Pons (tissue), 1 donor: ENCODE results near the gene RNF11.
A peak's percentile ranks its signal among the peaks of the same experiment; 100 is the strongest.

Source experiments
- DNase-seq: peaks from one replicate; pipeline ENCODE4 v3.0.0-alpha.2; 2016; ENCODE audit warnings: low spot score

The RNF11 gene

DNA sequence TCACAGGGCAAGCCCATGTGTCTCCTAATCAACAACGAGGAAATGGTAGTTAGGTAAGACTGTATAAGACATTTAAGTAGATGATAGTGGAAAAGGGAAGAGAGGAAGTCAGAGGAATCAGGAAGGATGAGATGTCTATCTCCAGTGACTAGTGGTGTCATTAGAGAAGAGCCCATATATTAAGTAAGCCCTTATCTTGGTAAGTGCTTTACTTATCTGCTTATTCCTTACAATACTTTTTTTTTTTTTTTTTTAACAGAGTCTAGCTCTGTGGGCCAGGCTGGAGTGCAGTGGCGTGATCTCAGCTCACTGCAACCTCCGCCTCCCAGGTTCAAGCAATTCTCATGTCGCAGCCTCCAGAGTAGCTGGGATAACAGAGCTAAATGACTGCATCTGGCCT, 29.5 kb downstream of the RNF11 start:
- DNase-seq: no peak

DNA sequence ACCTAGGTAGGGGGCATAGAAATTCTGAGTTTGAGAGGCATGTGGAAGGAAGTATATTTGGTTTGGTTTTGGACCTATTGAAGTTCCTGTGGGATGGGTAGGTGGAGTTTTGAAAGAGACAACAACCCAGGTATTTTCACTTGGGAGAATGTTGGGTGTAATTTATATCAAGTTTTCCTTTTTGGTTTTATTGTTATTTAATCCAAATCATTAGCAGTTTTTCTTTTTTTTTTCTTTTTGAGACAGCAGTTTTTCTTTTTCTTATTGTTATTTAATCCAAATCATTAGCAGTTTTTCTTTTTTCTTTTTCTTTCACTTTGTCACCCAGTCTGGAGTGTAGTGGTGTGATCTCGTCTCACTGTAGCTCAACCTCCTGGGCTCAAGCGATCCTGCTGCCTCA, 30.1 kb downstream of the RNF11 start:
- no peak for DNase-seq

DNA sequence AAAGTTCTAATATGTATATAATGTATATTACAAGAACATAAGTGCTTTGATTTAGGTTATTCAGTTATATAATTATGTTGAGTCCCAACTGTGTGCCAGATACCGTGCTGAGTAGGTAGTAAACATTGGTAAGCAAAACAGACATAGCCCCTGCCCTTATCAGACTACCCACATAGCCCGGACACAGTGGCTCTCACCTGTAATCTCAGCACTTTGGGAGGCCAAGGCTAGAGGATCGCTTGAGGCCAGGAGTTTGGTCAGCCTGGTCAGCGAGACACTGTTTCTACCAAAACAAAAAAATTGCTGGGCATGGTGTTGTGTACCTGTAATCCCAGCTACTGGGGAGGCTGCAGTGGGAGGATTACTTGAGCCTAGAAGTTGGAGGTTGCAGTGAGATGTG, 30.7 kb downstream of the RNF11 start:
- DNase-seq: no peak

DNA sequence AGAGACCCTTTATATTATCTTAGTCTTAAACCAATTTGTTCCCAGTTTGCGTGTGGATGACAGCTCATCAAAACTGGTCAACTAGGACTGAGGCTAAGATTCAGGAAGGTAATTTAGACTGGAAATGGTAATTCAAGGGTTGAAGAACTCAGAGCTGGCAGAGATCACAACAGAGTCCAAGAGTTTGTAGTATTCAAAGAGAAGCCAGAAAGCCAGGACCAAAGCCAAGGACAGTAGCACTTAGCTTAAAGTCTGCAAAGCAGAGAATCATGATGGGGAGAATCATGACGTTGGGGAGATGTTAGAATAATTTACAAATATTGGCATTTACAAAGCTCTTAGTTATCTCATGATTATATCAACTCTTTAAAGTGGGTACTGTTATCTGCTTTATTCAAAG, 32.6 kb downstream of the RNF11 start:
- peak; percentile 35 for DNase-seq

DNA sequence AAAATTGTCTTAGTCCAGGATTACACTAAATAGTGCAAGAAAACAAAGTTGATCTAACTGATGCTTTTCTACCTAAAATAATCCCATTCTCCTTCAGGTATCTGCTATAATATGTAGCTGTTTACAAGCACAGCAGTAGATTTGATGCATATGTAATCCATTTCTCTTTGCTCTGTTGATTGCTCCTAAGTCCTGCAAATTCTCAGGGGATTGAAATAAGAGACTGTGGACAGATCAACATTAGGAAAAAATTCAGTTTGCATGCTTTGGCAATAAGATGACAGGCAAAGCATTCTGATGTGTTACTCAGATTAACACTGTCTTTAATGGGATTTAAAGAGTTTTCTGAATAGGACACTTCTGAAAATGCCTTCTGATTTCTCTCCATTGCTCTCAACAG, 34.7 kb downstream of the RNF11 start:
- DNase-seq: no peak

DNA sequence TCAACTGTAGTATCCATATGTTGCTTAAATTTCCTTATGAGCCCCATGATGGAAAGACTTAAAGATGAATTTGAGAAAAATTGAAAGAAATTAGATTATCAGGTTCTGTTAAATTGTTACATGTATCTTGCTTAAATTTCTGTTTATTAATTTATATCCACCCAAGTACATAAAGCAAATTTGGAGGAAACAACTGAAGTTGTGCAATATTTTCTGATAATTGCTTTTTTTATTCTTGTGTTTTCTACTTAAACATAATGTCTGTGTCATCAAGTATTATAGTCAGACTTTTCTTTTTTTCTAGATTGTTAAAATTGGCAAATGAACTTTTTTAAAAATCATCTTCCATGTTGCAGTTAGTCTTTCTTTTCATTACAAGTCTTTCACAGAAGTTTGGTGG, 36.8 kb downstream of the RNF11 start:
- DNase-seq: no peak

DNA sequence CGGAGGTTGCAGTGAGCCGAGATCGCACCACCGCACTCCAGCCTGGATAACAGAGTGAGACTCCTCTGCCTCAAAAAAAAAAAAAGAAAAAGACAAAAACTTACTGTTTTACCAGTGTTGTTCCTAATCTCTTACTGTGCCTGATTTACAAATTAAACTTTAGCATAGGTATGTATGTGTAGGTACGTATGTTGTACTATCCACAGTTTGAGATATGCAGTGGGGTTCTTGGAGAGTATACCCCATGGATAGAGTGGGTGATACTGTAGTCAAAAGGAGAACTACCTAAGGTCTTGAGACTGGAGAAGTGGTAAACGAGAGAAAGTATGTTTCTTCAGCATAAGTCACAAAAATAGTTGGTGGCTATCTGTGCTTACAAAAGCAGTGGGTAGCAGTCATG, 38.6 kb downstream of the RNF11 start:
- DNase-seq: no peak

DNA sequence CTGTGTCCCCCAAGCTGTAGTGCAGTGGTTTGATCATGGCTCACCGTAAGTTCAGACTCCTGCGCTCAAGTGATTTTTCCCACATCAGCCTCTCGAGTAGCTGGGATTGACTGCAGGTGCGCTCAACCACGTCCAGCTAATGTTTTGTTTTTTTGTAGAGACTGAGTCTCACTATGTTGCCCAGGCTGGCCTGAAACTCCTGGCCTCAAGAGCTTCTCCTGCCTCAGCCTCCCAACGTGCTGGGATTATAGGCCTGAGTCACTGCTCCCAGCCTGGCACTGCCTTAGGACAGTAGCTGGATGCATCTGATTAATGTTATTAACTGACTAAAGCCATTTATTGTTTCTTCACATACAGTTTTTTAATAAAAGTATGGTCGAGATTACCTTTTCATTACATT, 40.2 kb downstream of the RNF11 start:
- no peak for DNase-seq

DNA sequence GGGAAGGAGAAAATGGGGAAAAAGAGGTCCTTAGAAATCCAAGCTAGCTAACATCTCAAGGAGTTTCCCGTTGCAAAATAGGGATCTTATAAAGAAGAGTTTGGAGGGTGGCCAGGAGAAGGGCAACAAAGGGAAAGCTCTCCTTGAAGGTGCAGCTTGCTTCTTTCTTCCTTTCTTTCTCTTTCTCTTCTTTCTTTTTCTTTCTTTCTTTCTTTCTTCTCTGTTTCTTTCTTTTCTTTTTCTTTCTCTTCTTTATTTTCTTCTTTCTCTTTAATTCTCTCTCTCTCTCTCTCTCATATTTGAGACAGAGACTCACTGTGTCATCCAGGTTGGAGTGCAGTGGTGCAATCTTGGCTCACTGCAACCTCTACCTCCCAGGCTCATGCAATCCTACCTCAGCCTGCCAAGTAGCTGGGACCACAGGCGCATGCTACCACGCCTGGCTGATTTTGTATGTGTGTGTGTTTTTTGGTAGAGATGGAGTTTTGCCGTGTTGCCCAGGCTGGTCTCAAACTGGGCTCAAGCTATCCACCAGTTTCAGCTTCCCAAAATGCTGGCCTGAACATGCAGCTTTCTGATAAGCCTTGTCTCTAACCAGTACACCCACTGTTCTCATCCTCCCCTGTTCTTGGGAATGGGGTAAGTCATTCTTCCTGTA, 44.4 kb downstream of the RNF11 start:
- DNase-seq: no peak

DNA sequence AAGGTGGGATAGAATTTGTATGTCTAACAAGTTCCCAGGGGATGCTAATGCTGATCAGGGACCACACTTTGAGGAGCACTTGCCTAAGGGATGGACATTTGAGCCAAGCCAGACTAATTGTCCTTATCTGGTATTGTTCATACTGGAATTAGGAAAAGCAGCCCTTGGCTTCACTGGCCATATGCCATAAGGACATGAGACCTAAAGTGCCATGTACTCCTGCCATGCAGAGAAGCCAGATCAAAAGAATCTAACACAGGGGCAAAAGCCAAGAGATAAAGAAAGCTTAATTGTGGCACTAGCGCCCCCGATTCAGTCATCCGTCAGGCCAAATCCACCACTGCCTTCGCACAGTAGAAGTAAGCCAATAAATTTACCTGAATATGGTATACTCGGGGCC, 45.7 kb downstream of the RNF11 start:
- DNase-seq: no peak

DNA sequence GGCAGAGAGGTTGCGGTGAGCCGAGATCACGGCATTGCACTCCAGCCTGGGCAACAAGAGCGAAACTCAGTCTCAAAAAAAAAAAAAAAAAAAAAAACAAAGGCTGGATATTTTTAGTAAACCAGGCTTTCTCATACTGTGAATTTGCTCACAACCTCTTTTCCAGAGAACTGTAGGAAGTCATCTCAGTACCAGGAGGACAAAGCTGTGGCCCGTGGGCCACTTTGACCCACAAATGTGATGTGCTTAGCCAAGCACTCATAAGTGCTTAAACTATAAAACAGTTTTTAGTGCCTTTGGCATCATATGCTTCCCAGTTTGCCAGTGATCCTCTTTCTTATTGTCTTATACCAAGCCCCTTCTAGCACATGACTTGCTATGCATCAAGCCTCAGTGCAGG, 46.5 kb downstream of the RNF11 start:
- no peak for DNase-seq

DNA sequence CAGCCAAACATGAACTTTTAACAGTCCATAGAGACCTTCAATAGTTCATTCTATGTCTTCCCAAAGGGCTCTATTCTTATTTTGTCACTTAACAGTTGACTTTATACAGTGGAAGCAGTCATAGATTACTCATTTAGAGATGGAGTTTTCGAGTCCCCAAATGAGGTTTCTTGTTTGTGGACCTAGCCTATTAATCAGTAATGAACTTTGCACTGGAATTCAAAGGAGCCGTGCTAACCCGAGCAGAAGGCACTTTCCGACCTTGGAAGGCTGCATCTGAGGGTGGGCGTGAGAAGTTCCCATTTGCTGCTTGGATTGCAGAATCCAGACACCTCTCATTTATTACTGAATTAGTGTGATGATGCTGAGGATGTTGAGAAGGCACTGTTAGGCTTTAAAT, 47.9 kb downstream of the RNF11 start:
- DNase-seq: no peak

DNA sequence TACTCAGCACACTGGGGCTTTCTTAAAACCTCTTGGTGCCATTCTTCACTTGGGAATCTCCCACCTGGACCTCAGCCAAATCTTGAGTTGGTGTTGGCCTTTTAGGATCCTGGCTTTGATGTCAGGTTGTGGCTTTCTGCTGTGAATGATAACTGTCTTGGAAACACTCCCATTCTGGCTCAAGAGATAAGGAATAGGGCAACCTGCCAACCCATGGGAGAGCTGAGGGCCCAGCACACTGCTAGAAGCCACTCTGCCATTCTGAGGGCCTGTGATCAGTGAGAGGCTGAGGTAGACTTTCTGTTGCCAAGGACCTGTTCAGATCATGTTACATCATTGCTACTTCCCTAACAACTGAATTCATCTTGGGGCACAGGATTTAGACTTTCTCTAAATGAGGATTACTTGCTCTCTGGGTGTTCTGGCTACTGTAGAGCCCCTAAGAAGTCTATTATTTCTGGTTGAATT, 48.4 kb downstream of the RNF11 start:
- DNase-seq: no peak

DNA sequence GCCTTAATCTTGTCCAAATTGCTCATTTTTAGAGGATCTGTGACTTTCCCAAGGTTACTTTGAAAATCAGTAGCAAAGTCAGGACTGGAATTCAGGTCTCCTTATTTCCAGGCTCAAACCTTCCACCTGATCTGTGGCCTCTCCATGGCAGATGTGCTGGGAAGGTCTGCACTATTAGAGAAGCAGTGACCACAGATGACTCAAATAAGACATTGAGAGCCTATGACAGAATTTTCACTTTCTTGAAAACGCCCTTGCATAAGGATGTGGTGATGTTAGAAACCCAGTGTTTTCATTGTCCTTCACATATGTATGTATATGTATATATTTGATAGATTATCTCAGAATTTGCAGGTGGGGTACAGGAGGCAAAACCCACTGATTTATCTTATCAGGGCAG, 49.0 kb downstream of the RNF11 start:
- no peak for DNase-seq

DNA sequence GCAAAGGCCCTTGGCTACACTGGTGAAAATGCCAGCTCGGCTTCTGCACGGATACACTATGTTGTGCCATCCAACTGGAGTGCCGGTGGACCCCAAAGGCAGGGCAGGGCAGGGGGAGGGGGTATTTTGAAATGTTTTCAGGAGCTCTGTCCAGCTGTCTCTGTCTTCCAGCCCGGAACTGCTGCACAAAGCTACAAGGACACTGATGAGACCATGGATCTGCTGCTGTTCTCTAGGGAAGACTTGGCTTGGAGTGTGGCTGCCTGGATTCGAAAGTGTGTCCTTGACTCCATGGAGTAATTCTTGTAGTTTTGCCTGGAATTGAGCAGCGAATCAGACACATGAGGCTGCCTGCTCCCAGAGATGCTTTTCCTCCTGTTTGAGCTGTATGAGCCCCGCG, 51.9 kb downstream of the RNF11 start:
- no peak for DNase-seq

DNA sequence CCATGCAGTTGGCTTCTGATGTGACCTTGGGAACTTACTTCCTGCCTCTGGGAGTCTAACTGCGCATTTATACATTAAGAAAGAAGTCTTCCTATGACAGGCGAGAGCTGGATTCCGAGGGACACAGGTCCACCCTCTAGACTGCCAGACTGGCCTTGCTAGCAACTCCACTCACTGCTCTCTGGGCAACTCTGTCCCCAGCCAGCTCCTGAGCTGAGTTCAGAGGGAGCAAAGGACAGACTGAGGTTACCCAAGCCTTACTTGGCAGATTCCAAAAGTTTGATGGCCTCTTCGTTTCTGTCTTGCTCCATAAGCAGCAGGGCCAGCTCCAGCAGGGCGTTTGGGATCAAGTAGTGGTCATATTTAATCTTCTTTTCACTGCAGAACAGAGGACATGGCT, 52.5 kb downstream of the RNF11 start:
- no peak for DNase-seq

DNA sequence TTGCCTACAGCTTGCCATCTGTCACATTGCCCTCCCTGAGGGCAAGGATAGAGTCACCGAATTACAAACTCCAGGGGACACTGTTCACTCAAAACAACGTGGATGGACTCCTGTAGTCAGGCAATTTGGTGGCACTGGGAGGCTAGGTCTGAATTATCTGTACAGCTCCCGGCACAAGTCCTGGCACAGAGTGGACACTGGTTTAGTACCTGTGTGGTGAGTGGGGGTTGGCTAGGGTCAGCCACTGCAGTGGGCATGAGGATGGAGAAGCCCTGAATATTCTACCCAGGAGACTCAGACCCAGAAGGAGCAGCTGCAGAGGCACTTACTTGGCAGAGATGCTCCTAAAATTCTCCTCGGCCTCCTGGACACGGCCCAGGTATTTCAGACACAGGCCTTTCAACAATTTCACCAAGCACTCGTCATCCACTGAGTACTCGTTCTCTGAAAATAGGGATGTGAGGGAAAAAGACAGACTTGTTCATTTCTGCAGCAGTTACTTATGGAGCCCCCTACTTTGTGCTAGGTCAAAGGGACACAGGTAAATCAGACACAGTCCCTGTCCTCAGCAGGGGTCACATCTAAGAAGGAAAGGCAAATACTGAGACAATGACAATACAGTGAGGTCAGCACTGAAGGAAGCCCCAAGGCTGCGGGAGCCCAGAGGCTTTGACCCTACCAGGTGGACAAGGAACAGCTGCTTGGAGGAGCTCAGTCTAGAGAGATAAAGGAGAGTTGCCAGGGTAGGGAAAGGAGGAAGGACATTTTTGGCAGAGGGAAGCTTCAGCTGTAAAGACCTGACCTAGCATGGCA, 53.8 kb downstream of the RNF11 start:
- no peak for DNase-seq

DNA sequence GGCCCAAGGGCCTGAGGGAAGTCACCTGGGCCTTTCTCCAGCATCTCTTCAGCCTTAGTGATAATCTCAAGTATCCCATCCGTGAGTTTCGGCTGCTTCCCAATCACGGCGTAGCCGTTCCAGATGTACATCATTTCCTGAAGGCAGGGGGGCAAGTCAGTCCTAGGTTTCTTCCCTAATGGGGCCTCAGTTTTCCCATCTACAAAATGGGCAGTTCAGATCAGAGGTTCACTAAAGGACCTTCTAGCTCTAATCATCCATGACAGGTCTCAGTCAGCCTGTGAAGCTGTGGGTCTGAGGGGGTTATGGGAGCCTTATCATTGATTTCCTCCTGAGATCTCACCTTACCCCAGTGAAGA, 54.4 kb downstream of the RNF11 start:
- no peak for DNase-seq

DNA sequence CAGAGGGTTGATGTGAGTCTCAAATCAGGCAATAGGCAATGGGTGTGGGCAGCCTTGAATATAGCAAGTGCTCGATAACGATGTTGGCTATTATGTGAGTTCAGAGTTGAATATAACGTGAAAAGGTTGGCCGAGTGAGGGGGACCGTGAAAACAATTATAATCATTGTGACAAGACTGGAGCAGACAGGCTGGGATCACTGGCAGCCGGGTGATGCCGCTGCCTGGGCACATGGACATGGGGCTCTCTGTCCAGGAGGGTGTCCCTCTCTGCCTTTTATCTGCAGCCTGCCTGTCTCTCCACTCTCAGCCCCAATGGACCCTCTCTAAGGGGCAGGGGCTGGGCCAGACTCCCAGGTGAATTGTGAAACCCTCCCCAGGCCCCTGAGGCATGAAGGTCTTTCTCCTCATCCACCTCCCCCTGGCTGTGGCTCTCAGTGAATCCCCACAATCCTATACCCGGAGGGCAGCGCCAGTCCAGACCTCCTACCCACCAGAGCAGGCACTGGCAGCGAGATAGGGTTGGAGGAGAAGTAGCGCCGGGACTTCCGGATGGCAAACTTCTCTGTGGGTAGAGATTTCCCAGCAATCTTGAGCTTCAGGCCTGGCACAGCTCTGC, 57.9 kb downstream of the RNF11 start:
- DNase-seq: no peak

DNA sequence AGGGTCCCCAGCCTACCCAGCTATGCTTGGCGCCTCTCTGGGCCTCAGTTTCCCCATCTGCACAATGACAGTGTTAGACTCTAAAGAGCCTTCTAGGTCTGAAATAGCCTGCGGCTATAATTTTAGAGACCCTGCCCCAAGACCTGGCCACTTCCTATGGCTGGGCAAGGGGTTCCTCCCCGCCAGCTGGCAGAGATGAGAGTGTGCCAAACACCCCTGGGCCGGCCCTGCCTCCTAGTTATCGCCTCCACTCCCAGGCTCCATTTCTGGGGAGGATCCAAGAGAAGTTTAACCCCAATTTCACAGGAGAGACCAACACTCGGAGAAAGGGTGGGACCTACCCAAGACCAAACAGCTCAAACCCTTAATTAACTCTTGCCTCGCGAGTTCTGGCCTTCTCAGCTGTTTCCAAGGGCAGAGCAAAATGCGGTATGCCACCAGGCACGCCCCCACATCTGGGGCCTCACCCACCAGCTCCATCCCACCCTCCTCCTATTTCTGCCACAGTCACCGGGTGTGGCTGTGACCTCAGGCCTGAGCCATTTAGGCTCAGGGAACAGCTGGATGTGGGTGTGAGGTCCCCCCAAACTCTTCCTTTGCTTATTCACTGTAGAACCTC, 58.6 kb downstream of the RNF11 start:
- DNase-seq: no peak

DNA sequence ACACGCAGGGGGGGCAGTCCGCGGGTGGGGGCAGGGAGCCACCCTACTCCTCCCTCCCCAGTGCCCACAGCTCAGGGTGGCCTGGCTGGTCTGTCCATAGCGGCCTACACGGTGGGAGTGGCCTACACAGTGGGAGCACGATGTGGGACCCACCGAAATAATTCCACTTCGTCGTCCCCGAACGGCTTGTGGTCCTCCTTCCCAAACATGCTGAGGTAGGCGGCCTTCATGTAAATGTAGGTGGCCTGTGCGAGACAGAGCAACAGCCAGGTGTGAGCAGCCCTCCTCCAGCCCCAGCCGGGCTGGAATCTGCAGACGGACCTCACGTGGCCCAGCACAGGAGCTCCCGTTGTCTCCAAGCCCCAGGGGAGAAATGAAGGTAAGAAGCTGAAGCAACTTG, 59.9 kb downstream of the RNF11 start:
- no peak for DNase-seq

DNA sequence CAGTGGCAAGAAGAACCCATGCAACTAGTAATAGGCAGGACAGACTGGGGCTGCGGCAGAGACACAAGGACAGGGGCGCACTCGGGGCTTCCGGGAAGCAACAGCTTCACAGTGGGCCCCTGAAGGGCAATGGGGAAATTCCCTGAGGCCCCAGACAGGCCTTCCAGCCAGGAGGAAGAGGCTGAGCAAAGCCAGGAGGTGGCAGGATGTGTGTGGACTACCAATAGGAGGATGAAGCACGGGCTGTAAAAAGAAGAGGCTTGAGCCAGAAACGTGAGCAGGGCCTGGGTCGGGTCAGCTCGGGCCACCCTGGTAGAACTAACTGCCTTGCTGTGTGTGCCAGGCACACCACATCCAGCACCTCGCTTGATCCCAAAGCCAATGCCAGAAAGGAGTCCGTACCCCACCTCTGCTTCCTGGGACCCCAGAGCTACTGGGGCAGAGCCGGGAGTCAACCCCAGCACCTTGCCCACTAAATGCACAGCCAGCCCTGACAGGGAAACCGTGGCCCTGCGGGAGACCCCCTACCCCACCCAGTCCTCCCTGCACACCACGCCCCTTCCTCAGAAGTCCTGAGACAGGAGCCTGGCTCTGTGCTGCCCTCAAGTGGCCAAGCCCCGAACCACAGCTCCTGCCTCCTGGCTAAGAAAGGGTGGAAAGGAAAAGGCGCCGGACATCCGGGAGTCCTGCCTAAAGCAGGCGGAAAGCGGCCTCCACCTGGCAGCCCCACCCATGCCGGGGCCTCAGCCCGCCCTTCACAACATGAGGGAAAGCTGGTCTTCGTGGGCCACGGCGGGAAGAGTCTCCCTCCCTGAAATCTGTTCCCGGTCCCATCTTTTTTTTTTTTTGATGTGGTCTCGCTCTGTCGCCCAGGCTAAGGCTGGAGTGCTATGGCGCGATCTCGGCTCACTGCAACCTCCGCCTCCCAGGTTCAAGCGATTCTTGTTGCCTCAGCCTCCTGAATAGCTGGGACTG, 60.6 kb downstream of the RNF11 start:
- DNase-seq: peak; percentile 69
